HEK293 (cell line): ENCODE data around the gene ICOS.

Experiments
- CTCF ChIA-PET: fragments of 350-600 bp; formaldehyde crosslinking; extraction: SDS; loops from one replicate; lab custom pipeline; 2021; ENCODE audit warnings: antibody characterized with exemption; lab: Yijun Ruan, JAX
- POLR2A ChIA-PET: fragments of 300-600 bp; formaldehyde crosslinking; extraction: SDS; loops from one replicate; lab custom pipeline; 2020; ENCODE audit warnings: antibody characterized with exemption, inconsistent platforms; lab: Yijun Ruan, JAX
- H3K27ac ChIP-seq: fragments of 200-500 bp; sonication (Bioruptor generic); 2 replicates; pipeline ENCODE4 v1.5.1; 2014; ENCODE audit warnings: low read depth, low read length, control low read depth, inconsistent platforms; ENCODE audit errors: extremely low read depth
- H3K36me3 ChIP-seq, 2 experiments: fragments of 200-500 bp in 1 of 2; sonication (Bioruptor generic) in 1 of 2; 1 replicate in 1 of 2; 2 replicates in 1 of 2; pipeline ENCODE4 v1.5.1; 2014 to 2017; ENCODE audit warnings: inconsistent platforms in 2 of 2, low read length in 2 of 2; ENCODE audit not compliant: control insufficient read depth in 2 of 2, insufficient read depth in 1 of 2
- H3K4me1 ChIP-seq: fragments of 200-500 bp; sonication (Bioruptor generic); 2 replicates; pipeline ENCODE4 v1.5.1; 2014; ENCODE audit warnings: mild to moderate bottlenecking, low read length, inconsistent platforms; ENCODE audit not compliant: control insufficient read depth, insufficient read depth
- H3K4me3 ChIP-seq: 2 replicates; pipeline ENCODE4 v1.5.1; 2011; ENCODE audit warnings: low read depth, mild to moderate bottlenecking, control low read depth, low read length, moderate library complexity
- H3K9me3 ChIP-seq: fragments of 200-500 bp; sonication (Bioruptor generic); 2 replicates; pipeline ENCODE4 v1.5.1; 2014; ENCODE audit warnings: low read depth, low read length, inconsistent platforms; ENCODE audit not compliant: control insufficient read depth, insufficient read depth
- BCL11A ChIP-seq: fragments of 450-650 bp; formaldehyde crosslinking; IDR thresholded peaks from 2 replicates; pipeline ENCODE4 v1.5.1; 2016; ENCODE audit warnings: low read depth, missing biosample characterization, missing genetic modification characterization
- GFI1B ChIP-seq: fragments of 450-650 bp; formaldehyde crosslinking; IDR thresholded peaks from 2 replicates; pipeline ENCODE4 v1.5.1; 2016; ENCODE audit warnings: missing biosample characterization, missing genetic modification characterization
- GLI4 ChIP-seq: fragments of 450-650 bp; formaldehyde crosslinking; IDR thresholded peaks from 2 replicates; pipeline ENCODE4 v1.5.1; 2016; ENCODE audit warnings: missing biosample characterization, missing genetic modification characterization
- HOXC10 ChIP-seq: sonication (generic); formaldehyde crosslinking; IDR thresholded peaks from 2 replicates; pipeline ENCODE4 v1.8.1; 2023; ENCODE audit warnings: mild to moderate bottlenecking, missing genetic modification reagents
- OVOL3 ChIP-seq: fragments of 450-650 bp; formaldehyde crosslinking; IDR thresholded peaks from 2 replicates; pipeline ENCODE4 v1.5.1; 2016; ENCODE audit warnings: missing biosample characterization, missing genetic modification characterization
- SCRT2 ChIP-seq: fragments of 450-650 bp; formaldehyde crosslinking; IDR thresholded peaks from 2 replicates; pipeline ENCODE4 v1.5.1; 2016; ENCODE audit warnings: missing biosample characterization, missing genetic modification characterization
- ZBTB10 ChIP-seq: fragments of 450-650 bp; formaldehyde crosslinking; IDR thresholded peaks from 2 replicates; pipeline ENCODE4 v1.5.1; 2016; ENCODE audit warnings: missing biosample characterization, missing genetic modification characterization
- ZNF112 ChIP-seq: fragments of 450-650 bp; formaldehyde crosslinking; IDR thresholded peaks from 2 replicates; pipeline ENCODE4 v1.5.0; 2017; ENCODE audit warnings: missing biosample characterization, missing genetic modification characterization
- ZNF157 ChIP-seq: fragments of 450-650 bp; formaldehyde crosslinking; IDR thresholded peaks from 2 replicates; pipeline ENCODE4 v1.5.1; 2016; ENCODE audit warnings: missing biosample characterization, missing genetic modification characterization
- ZNF239 ChIP-seq: fragments of 450-650 bp; formaldehyde crosslinking; IDR thresholded peaks from 2 replicates; pipeline ENCODE4 v1.5.1; 2016; ENCODE audit warnings: missing biosample characterization, missing genetic modification characterization
- ZNF335 ChIP-seq: fragments of 450-650 bp; formaldehyde crosslinking; conservative IDR thresholded peaks from 2 replicates; pipeline ENCODE4 v1.5.1; 2016; ENCODE audit warnings: missing biosample characterization, missing genetic modification characterization
- ZNF350 ChIP-seq: fragments of 450-650 bp; formaldehyde crosslinking; IDR thresholded peaks from 2 replicates; pipeline ENCODE4 v1.5.0; 2017; ENCODE audit warnings: missing biosample characterization, mild to moderate bottlenecking, missing genetic modification characterization
- ZNF398 ChIP-seq: fragments of 450-650 bp; formaldehyde crosslinking; IDR thresholded peaks from 2 replicates; pipeline ENCODE4 v1.5.1; 2017; ENCODE audit warnings: missing biosample characterization, missing genetic modification characterization
- ZNF416 ChIP-seq: fragments of 450-650 bp; formaldehyde crosslinking; IDR thresholded peaks from 2 replicates; pipeline ENCODE4 v1.5.1; 2016; ENCODE audit warnings: missing biosample characterization, missing genetic modification characterization
- ZNF433 ChIP-seq: fragments of 450-650 bp; formaldehyde crosslinking; IDR thresholded peaks from 2 replicates; pipeline ENCODE4 v1.5.1; 2016; ENCODE audit warnings: missing biosample characterization, missing genetic modification characterization, low read depth
- ZNF473 ChIP-seq: fragments of 450-650 bp; formaldehyde crosslinking; IDR thresholded peaks from 2 replicates; pipeline ENCODE4 v1.5.1; 2017; ENCODE audit warnings: missing biosample characterization, missing genetic modification characterization
- ZNF510 ChIP-seq: fragments of 450-650 bp; formaldehyde crosslinking; IDR thresholded peaks from 2 replicates; pipeline ENCODE4 v1.5.1; 2018; ENCODE audit warnings: mild to moderate bottlenecking, missing genetic modification characterization, missing biosample characterization; ENCODE audit not compliant: insufficient replicate concordance
- ZNF530 ChIP-seq: fragments of 450-650 bp; formaldehyde crosslinking; IDR thresholded peaks from 2 replicates; pipeline ENCODE4 v1.5.1; 2016; ENCODE audit warnings: low read depth, missing biosample characterization, missing genetic modification characterization
- ZNF549 ChIP-seq: fragments of 450-650 bp; IDR thresholded peaks from 2 replicates; pipeline ENCODE4 v1.5.1; 2018; ENCODE audit warnings: missing biosample characterization, missing genetic modification characterization, mild to moderate bottlenecking, inconsistent platforms, moderate library complexity
- ZNF560 ChIP-seq: fragments of 450-650 bp; formaldehyde crosslinking; IDR thresholded peaks from 2 replicates; pipeline ENCODE4 v1.5.1; 2017; ENCODE audit warnings: missing biosample characterization, missing genetic modification characterization, borderline replicate concordance
- ZNF785 ChIP-seq: fragments of 450-650 bp; formaldehyde crosslinking; IDR thresholded peaks from 2 replicates; pipeline ENCODE4 v1.5.1; 2016; ENCODE audit warnings: missing biosample characterization, missing genetic modification characterization
- ZNF830 ChIP-seq: fragments of 450-650 bp; IDR thresholded peaks from 2 replicates; pipeline ENCODE4 v1.5.0; 2018; ENCODE audit warnings: missing biosample characterization, missing genetic modification characterization, low read depth, mild to moderate bottlenecking, moderate library complexity
- TF ChIP-seq, protein P1 (sequence below): fragments of 450-650 bp; formaldehyde crosslinking; IDR thresholded peaks from 2 replicates; pipeline ENCODE4 v1.5.1; 2017; ENCODE audit warnings: missing biosample characterization, missing genetic modification characterization
- TF ChIP-seq, protein P2 (sequence below): fragments of 450-650 bp; formaldehyde crosslinking; IDR thresholded peaks from 2 replicates; pipeline ENCODE4 v1.5.1; 2016; ENCODE audit warnings: missing biosample characterization, missing genetic modification characterization
- TF ChIP-seq, protein P3 (sequence below): fragments of 450-650 bp; formaldehyde crosslinking; IDR thresholded peaks from 2 replicates; pipeline ENCODE4 v1.5.1; 2016; ENCODE audit warnings: missing biosample characterization, missing genetic modification characterization

The ICOS gene

GRCh38 chr2:203893840-203894239, 42.7 kb upstream of the ICOS start:
- POLR2A ChIA-PET = no interaction called here
- Histone ChIP-seq H3K27ac (no peak overlapping the region), H3K9me3 (no peaks in the 10 kb centered on the region), H3K36me3 (no peaks in the 10 kb centered on the region)
- CTCF ChIA-PET = interaction anchor here (0.6 kb wide), 1 partner anchor 17 kb away, joined by 3 read pairs; no protein-coding TSS in a partner anchor
- no peak for TF ChIP-seq OVOL3
- TF ChIP-seq ZNF510 (tag by site-specific recombination) = no peak
- no peak for TF ChIP-seq ZNF549 (tag by site-specific recombination)
- no peak for TF ChIP-seq ZNF560 (tag by site-specific recombination)
- TF ChIP-seq, protein P1, sequence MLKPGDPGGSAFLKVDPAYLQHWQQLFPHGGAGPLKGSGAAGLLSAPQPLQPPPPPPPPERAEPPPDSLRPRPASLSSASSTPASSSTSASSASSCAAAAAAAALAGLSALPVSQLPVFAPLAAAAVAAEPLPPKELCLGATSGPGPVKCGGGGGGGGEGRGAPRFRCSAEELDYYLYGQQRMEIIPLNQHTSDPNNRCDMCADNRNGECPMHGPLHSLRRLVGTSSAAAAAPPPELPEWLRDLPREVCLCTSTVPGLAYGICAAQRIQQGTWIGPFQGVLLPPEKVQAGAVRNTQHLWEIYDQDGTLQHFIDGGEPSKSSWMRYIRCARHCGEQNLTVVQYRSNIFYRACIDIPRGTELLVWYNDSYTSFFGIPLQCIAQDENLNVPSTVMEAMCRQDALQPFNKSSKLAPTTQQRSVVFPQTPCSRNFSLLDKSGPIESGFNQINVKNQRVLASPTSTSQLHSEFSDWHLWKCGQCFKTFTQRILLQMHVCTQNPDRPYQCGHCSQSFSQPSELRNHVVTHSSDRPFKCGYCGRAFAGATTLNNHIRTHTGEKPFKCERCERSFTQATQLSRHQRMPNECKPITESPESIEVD = no peak
- TF ChIP-seq ZNF157 (tag by site-specific recombination) = no peak
- TF ChIP-seq ZNF433 = no peak
- TF ChIP-seq BCL11A (tag by site-specific recombination) = no peak
- TF ChIP-seq, protein P2, sequence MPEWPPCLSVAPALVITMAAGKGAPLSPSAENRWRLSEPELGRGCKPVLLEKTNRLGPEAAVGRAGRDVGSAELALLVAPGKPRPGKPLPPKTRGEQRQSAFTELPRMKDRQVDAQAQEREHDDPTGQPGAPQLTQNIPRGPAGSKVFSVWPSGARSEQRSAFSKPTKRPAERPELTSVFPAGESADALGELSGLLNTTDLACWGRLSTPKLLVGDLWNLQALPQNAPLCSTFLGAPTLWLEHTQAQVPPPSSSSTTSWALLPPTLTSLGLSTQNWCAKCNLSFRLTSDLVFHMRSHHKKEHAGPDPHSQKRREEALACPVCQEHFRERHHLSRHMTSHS = no peak
- no peak for TF ChIP-seq ZNF785 (tag by site-specific recombination)
- no peak for TF ChIP-seq HOXC10 (CRISPR knock-in tag)
- no peak for TF ChIP-seq ZNF473 (tag by site-specific recombination)
- no peak for TF ChIP-seq ZNF530
- TF ChIP-seq ZNF416 = no peak
- TF ChIP-seq ZNF398 (tag by site-specific recombination) = no peak
- no peak for TF ChIP-seq ZNF239 (tag by site-specific recombination)
- TF ChIP-seq, all 188 proteins: peak for 0
- Histone ChIP-seq H3K4me1 (no peaks in the 10 kb centered on the region), H3K4me3 (no peak overlapping the region)

GRCh38 chr2:203894262-203894661, 42.3 kb upstream of the ICOS start:
- Histone ChIP-seq H3K4me3 (no peak overlapping the region), H3K4me1 (no peaks in the 10 kb centered on the region)
- POLR2A ChIA-PET = no interaction called here
- TF ChIP-seq ZNF335 (tag by site-specific recombination) (no peak), SCRT2 (tag by site-specific recombination) (no peak), ZBTB10 (tag by site-specific recombination) (no peak), ZNF112 (tag by site-specific recombination) (no peak), ZNF830 (no peak), GFI1B (tag by site-specific recombination) (no peak), GLI4 (tag by site-specific recombination) (no peak), ZNF350 (tag by site-specific recombination) (no peak)
- TF ChIP-seq, protein P3, sequence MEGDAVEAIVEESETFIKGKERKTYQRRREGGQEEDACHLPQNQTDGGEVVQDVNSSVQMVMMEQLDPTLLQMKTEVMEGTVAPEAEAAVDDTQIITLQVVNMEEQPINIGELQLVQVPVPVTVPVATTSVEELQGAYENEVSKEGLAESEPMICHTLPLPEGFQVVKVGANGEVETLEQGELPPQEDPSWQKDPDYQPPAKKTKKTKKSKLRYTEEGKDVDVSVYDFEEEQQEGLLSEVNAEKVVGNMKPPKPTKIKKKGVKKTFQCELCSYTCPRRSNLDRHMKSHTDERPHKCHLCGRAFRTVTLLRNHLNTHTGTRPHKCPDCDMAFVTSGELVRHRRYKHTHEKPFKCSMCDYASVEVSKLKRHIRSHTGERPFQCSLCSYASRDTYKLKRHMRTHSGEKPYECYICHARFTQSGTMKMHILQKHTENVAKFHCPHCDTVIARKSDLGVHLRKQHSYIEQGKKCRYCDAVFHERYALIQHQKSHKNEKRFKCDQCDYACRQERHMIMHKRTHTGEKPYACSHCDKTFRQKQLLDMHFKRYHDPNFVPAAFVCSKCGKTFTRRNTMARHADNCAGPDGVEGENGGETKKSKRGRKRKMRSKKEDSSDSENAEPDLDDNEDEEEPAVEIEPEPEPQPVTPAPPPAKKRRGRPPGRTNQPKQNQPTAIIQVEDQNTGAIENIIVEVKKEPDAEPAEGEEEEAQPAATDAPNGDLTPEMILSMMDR (tag by site-specific recombination) = no peak
- TF ChIP-seq, all 188 proteins: peak for 0
- CTCF ChIA-PET = no interaction called here
- Histone ChIP-seq H3K9me3 (no peaks in the 10 kb centered on the region), H3K27ac (no peak overlapping the region), H3K36me3 (no peaks in the 10 kb centered on the region)
